Panc1 (cell line): ENCODE measurements around the gene MEGF9. TPM values are rescaled to one million over a fixed set of nuclear protein-coding genes. Genes with fewer than 3 reads are reported as not detected.

ENCODE experiments used
- ATAC-seq: fragments of 200-7000 bp; cut with Tn5 transposase; 2 replicates; pipeline ENCODE4 v1.9.1; 2020; ENCODE audit warnings: mild to moderate bottlenecking, moderate library complexity
- BruUV-seq: library from RNA; stranded (reverse); fragments of 400-500 nt; replicated peaks from 2 replicates; lab custom pipeline; 2021; lab: Mats Ljungman, UMichigan
- CTCF ChIA-PET: fragments of 300-600 bp; sonication (Branson Sonifier 250); formaldehyde crosslinking; loops from one replicate; lab custom pipeline; 2022; ENCODE audit warnings: antibody characterized with exemption; lab: Charles Lee
- POLR2A ChIA-PET: fragments of 300-600 bp; sonication (Branson Sonifier 250); formaldehyde crosslinking; loops from one replicate; lab custom pipeline; 2022; ENCODE audit warnings: antibody characterized with exemption; lab: Charles Lee
- DNase-seq: peaks from one replicate; pipeline ENCODE4 v3.0.0-alpha.2; 2010; ENCODE audit warnings: low read depth, low spot score
- H3K27ac ChIP-seq: 2 replicates; pipeline ENCODE4 v1.5.1; 2011; ENCODE audit warnings: mild to moderate bottlenecking, low read length, inconsistent platforms
- H3K27me3 ChIP-seq: fragments of 200-500 bp; sonication (Bioruptor generic); 2 replicates; pipeline ENCODE4 v1.6.0; 2014; ENCODE audit warnings: low read length, inconsistent platforms; ENCODE audit not compliant: control insufficient read depth, insufficient read depth
- H3K36me3 ChIP-seq: fragments of 200-500 bp; sonication (Bioruptor generic); 2 replicates; pipeline ENCODE4 v1.5.1; 2014; ENCODE audit warnings: inconsistent platforms, mild to moderate bottlenecking, low read length, moderate library complexity; ENCODE audit not compliant: control insufficient read depth, insufficient read depth
- H3K4me1 ChIP-seq: 2 replicates; pipeline ENCODE4 v1.5.1; 2011; ENCODE audit warnings: inconsistent platforms, mild to moderate bottlenecking, low read length, moderate library complexity; ENCODE audit not compliant: control insufficient read depth, insufficient read depth
- H3K4me3 ChIP-seq, 2 experiments: 2 replicates each; pipeline ENCODE4 v1.5.1; 2011 to 2012; ENCODE audit warnings: low read depth in 2 of 2, low read length in 2 of 2, mild to moderate bottlenecking in 2 of 2, inconsistent platforms in 1 of 2, moderate library complexity in 1 of 2
- H3K9me3 ChIP-seq: fragments of 200-500 bp; sonication (Bioruptor generic); 2 replicates; pipeline ENCODE4 v1.5.1; 2014; ENCODE audit warnings: low read depth, mild to moderate bottlenecking, inconsistent platforms, low read length, moderate library complexity; ENCODE audit not compliant: control insufficient read depth, insufficient read depth
- CTCF ChIP-seq: fragments of 450-650 bp; IDR thresholded peaks from 2 replicates; pipeline ENCODE4 v1.5.1; 2017; ENCODE audit warnings: mild to moderate bottlenecking
- POLR2AphosphoS5 ChIP-seq: IDR thresholded peaks from 2 replicates; pipeline ENCODE4 v1.6.1; 2012; ENCODE audit warnings: mild to moderate bottlenecking, low read depth, low read length, moderate library complexity
- REST ChIP-seq, 2 experiments: IDR thresholded peaks; 2 replicates each; pipeline ENCODE4 v1.6.1; 2011 to 2012; ENCODE audit warnings: low read depth in 2 of 2, control low read depth in 1 of 2, low read length in 1 of 2, mild to moderate bottlenecking in 1 of 2, moderate library complexity in 1 of 2; ENCODE audit not compliant: insufficient read depth in 1 of 2
- SIN3A ChIP-seq: IDR thresholded peaks from 2 replicates; pipeline ENCODE4 v1.6.1; 2012; ENCODE audit warnings: low read depth, mild to moderate bottlenecking, low read length, moderate library complexity, borderline replicate concordance; ENCODE audit not compliant: insufficient read depth
- TCF7L2 ChIP-seq: IDR thresholded peaks from 2 replicates; pipeline ENCODE4 v1.6.1; 2011; ENCODE audit warnings: mild to moderate bottlenecking, low read depth, low read length, inconsistent platforms
- in situ Hi-C: cut with HindIII; loops from 2 replicates; pipeline ENCODE4 v1.10.0; 2016; ENCODE audit warnings: low sequenced_read_pairs, low pct_unique_long_range_greater_than_20kb
- intact Hi-C: fragments of 100-400 bp; cut with micrococcal nuclease; formaldehyde crosslinking; loops from one replicate; pipeline ENCODE4 v1.10.0; 2022; ENCODE audit not compliant: unreplicated experiment
- total RNA-seq: library from RNA; stranded (reverse); gene quantifications from one replicate; pipeline ENCODE4 v1.2.1, GENCODE V29; 2021; ENCODE audit not compliant: unreplicated experiment

MEGF9 gene
- total RNA-seq, 1 experiment from 2014 or later: 6.3 TPM

DNA sequence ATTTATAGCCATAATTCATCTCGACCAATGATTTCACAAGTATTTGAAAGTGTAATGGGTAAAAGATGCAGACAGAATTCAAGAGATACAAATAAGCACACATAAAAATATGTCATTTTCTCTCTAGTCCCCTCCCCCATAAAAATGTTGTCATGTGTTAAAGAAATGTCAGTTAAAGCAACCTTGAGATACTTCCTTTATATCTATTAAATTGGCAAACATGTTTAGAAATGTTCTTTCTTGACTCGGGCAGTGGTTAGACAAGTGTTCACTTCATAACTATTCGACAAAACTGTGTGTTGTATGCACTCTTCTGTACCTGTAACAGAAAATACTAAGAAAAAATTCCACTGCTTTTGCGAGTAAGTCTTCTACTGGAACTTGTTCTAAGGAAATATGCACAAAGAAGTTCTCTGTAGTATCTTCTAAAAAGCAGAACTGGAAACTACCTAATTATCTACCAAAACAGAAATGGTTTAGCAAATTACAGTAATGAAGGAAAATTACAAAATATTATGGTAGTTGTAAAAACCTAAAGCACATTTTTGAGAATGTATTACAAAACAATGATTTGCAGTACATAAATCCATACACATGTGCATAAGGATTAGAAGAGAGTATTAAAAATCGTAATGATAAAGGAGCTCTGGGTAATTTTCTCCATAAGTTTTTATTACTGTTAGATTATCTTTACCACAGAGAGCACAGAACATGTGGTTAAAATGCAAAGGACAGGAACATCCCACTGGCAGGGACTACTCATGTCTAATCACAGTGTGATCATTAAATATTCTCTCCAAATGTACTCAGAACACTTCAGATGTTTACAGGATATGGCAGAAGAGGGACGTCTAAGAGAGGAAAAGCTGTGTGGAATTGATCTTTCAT is 43.0 kb upstream of the MEGF9 start:
- CTCF ChIA-PET: no interaction called here
- Histone ChIP-seq H3K27ac (no peak overlapping the region), H3K27me3 (no peaks in the 10 kb centered on the region), H3K4me3 (no peak overlapping the region), H3K36me3 (no peaks in the 10 kb centered on the region), H3K9me3 (no peaks in the 10 kb centered on the region), H3K4me1 (no peaks in the 10 kb centered on the region; the same call in 1 of the 2 replicates)
- no peak for TF ChIP-seq POLR2AphosphoS5
- no peak for TF ChIP-seq CTCF
- no peak for TF ChIP-seq TCF7L2
- intact Hi-C loops (loop anchor here (2.0 kb wide), 1 partner anchor 180 kb away; no protein-coding TSS in a partner anchor), in situ Hi-C loops (no loop called here)
- DNase-seq (no peak), ATAC-seq (no peak)
- POLR2A ChIA-PET: no interaction called here
- no TSS peak for BruUV-seq

- intact Hi-C loops (loop anchor here (2.0 kb wide), 1 partner anchor 180 kb away; no protein-coding TSS in a partner anchor), in situ Hi-C loops (no loop called here)
- no peaks in the 10 kb centered on the region for H3K36me3 ChIP-seq
- DNase-seq (no peak), ATAC-seq (no peak)
- POLR2A ChIA-PET: no interaction called here
- H3K27ac ChIP-seq: no peak overlapping the region
- CTCF ChIA-PET: no interaction called here
- H3K27me3 ChIP-seq: no peaks in the 10 kb centered on the region
- no peaks in the 10 kb centered on the region; the same call in 1 of the 2 replicates for H3K4me1 ChIP-seq
- H3K4me3 ChIP-seq: no peak overlapping the region
- H3K9me3 ChIP-seq: no peaks in the 10 kb centered on the region
- no peak for TF ChIP-seq POLR2AphosphoS5
- no peak for TF ChIP-seq SIN3A
- TF ChIP-seq TCF7L2: no peak
- TF ChIP-seq REST (IDR thresholded peaks at IDR 0.05; ENCODE audit: insufficient read depth in 1 of 2, low read depth in 2 of 2, low read length in 1 of 2): no peak
- TF ChIP-seq CTCF: no peak
- no TSS peak for BruUV-seq
Measured at GRCh38 chr9:120756531-120756930, 42.3 kb upstream of the MEGF9 start.
